T-helper 1 cell treated with Interleukin-12 subunit alpha and Interleukin-12 subunit beta and Interleukin-4 antibody, amounts not matched to agents 30 μg/mL and 1 μg/mL, for 36 hours (primary cell): ENCODE results near the gene TFIP11.

Experiments
- H3K27ac Mint-ChIP-seq: one replicate; pipeline ENCODE4 v1.8.0; 2021; ENCODE audit warnings: mild to moderate bottlenecking, mixed read lengths
- H3K27me3 Mint-ChIP-seq: one replicate; pipeline ENCODE4 v1.8.0; 2021; ENCODE audit warnings: low read depth, mixed read lengths
- H3K36me3 Mint-ChIP-seq: one replicate; pipeline ENCODE4 v1.8.0; 2021; ENCODE audit warnings: low read depth, mixed read lengths
- H3K4me1 Mint-ChIP-seq: one replicate; pipeline ENCODE4 v1.8.0; 2021; ENCODE audit warnings: low read depth, mixed read lengths
- H3K4me3 Mint-ChIP-seq: one replicate; pipeline ENCODE4 v1.8.0; 2021; ENCODE audit warnings: mild to moderate bottlenecking, moderate library complexity, mixed read lengths
- H3K9me3 Mint-ChIP-seq: one replicate; pipeline ENCODE4 v1.8.0; 2021; ENCODE audit warnings: mixed read lengths

TFIP11 gene

GRCh38 chr22:26446808-26447515 lies 65.3 kb downstream of the TFIP11 start:
- Mint-ChIP-seq H3K4me3 (no peak overlapping the region), H3K27ac (no peak overlapping the region), H3K9me3 (no peaks in the 10 kb centered on the region), H3K27me3 (no peaks in the 10 kb centered on the region), H3K36me3 (peaks cover 19% of the 10 kb centered on the region), H3K4me1 (peaks cover 2% of the 10 kb centered on the region)

GRCh38 chr22:26445577-26446275 lies 66.5 kb downstream of the TFIP11 start:
- Mint-ChIP-seq H3K27ac (no peak overlapping the region), H3K4me1 (peaks cover 2% of the 10 kb centered on the region), H3K27me3 (no peaks in the 10 kb centered on the region), H3K4me3 (no peak overlapping the region), H3K9me3 (no peaks in the 10 kb centered on the region), H3K36me3 (peaks cover 13% of the 10 kb centered on the region)

- no peaks in the 10 kb centered on the region for H3K9me3 Mint-ChIP-seq
- no peak overlapping the region for H3K4me3 Mint-ChIP-seq
- peaks cover 2% of the 10 kb centered on the region for H3K4me1 Mint-ChIP-seq
- no peaks in the 10 kb centered on the region for H3K27me3 Mint-ChIP-seq
- H3K36me3 Mint-ChIP-seq: peaks cover 12% of the 10 kb centered on the region
- no peak overlapping the region for H3K27ac Mint-ChIP-seq
Observed at GRCh38 chr22:26444777-26445176, 67.5 kb downstream of the TFIP11 start.

GRCh38 chr22:26443901-26444690 lies 68.2 kb downstream of the TFIP11 start:
- Mint-ChIP-seq H3K4me3 (no peak overlapping the region), H3K9me3 (no peaks in the 10 kb centered on the region), H3K4me1 (peaks cover 2% of the 10 kb centered on the region), H3K36me3 (peaks cover 12% of the 10 kb centered on the region), H3K27ac (no peak overlapping the region), H3K27me3 (no peaks in the 10 kb centered on the region)

GRCh38 chr22:26442086-26442756 lies 70.1 kb downstream of the TFIP11 start:
- no peaks in the 10 kb centered on the region for H3K9me3 Mint-ChIP-seq
- H3K27me3 Mint-ChIP-seq: no peaks in the 10 kb centered on the region
- no peak overlapping the region for H3K27ac Mint-ChIP-seq
- no peak overlapping the region for H3K4me3 Mint-ChIP-seq
- H3K4me1 Mint-ChIP-seq: peaks cover 3% of the 10 kb centered on the region
- H3K36me3 Mint-ChIP-seq: peaks cover 14% of the 10 kb centered on the region
